K562 (cell line): Measurements from ENCODE around the gene ZFP57. TPM values are rescaled to one million over a fixed set of nuclear protein-coding genes. Genes with fewer than 3 reads are reported as not detected.

Source experiments
- ATAC-seq: fragments of 200-7000 bp; cut with Tn5 transposase; 3 replicates; pipeline ENCODE4 v1.9.1; 2020; ENCODE audit warnings: moderate library complexity
- BruUV-seq: library from RNA; stranded (reverse); fragments of 400-500 nt; replicated peaks from 2 replicates; lab custom pipeline; 2021; lab: Mats Ljungman, UMichigan
- CTCF ChIA-PET: fragments of 300-600 bp; formaldehyde crosslinking; extraction: SDS; loops from one replicate; lab custom pipeline; 2021; ENCODE audit warnings: low intra/inter-chr PET ratio; lab: Yijun Ruan, JAX
- POLR2A ChIA-PET: fragments of 300-600, 350-650 bp; sonication (Branson Sonifier 250); formaldehyde crosslinking; extraction: SDS; loops from one replicate; lab custom pipeline; 2021; ENCODE audit warnings: antibody characterized with exemption, inconsistent platforms; lab: Yijun Ruan, JAX
- DNase-seq, 4 experiments: peaks; one replicate each; pipeline versions ENCODE4 v3.0.0 to v3.0.0-alpha.2; 2011 to 2018; ENCODE audit warnings: low spot score in 3 of 4, mixed read lengths in 3 of 4; ENCODE audit errors: extremely low read depth in 1 of 4
- FAIRE-seq: peaks from 2 replicates; lab custom pipeline; 2011; peaks lifted over from hg19 to GRCh38; lab: Jason Lieb, UNC
- H2AFZ ChIP-seq: 2 replicates; pipeline ENCODE4 v1.6.0; 2011; ENCODE audit warnings: low read depth, low read length, control low read depth, inconsistent platforms
- H3K27ac ChIP-seq: fragments of 200-600 bp; 3 replicates; pipeline ENCODE4 v1.8.0; 2011; ENCODE audit warnings: low read depth, mild to moderate bottlenecking, control low read depth, inconsistent platforms, low read length, moderate library complexity, mixed read lengths; ENCODE audit errors: extremely low read depth
- H3K27me3 ChIP-seq, 2 experiments: fragments of 300-600 bp in 1 of 2; 2 replicates in 1 of 2; 3 replicates in 1 of 2; pipeline versions ENCODE4 v1.6.0 to v1.8.0; 2011; ENCODE audit warnings: inconsistent platforms in 2 of 2, low read length in 2 of 2, mild to moderate bottlenecking in 1 of 2, mixed read lengths in 1 of 2, moderate library complexity in 1 of 2; ENCODE audit not compliant: control insufficient read depth in 2 of 2, insufficient read depth in 2 of 2
- H3K36me3 ChIP-seq: fragments of 300-600 bp; 3 replicates; pipeline ENCODE4 v1.8.0; 2011; ENCODE audit warnings: mild to moderate bottlenecking, low read length, inconsistent platforms; ENCODE audit not compliant: control insufficient read depth, insufficient read depth
- H3K4me1 ChIP-seq, 2 experiments: fragments of 200-600 bp in 1 of 2; replicated peaks in 1 of 2; 2 replicates in 1 of 2; 3 replicates in 1 of 2; pipeline versions ENCODE4 v1.5.1 to v1.8.0; 2011; ENCODE audit warnings: inconsistent platforms in 2 of 2, low read length in 2 of 2, mild to moderate bottlenecking in 1 of 2, mixed read lengths in 1 of 2, moderate library complexity in 1 of 2; ENCODE audit not compliant: control insufficient read depth in 2 of 2, insufficient read depth in 2 of 2
- H3K4me2 ChIP-seq: 2 replicates; pipeline ENCODE4 v1.6.1; 2011; ENCODE audit warnings: low read length, control low read depth, inconsistent platforms, mixed read lengths; ENCODE audit not compliant: insufficient read depth
- H3K4me3 ChIP-seq: fragments of 200-600 bp; sonication (generic), shearing (Covaris generic); 2 replicates; pipeline ENCODE4 v1.5.1; 2016; ENCODE audit warnings: control low read depth, inconsistent platforms
- H3K79me2 ChIP-seq: fragments of 200-600 bp; 3 replicates; pipeline ENCODE4 v1.8.0; 2011; ENCODE audit warnings: low read length, inconsistent platforms; ENCODE audit not compliant: control insufficient read depth, insufficient read depth
- H3K9ac ChIP-seq, 2 experiments: 2 replicates each; pipeline versions ENCODE4 v1.6.0 to v1.6.1; 2011; ENCODE audit warnings: low read depth in 2 of 2, low read length in 2 of 2, control low read depth in 1 of 2, inconsistent platforms in 1 of 2, mild to moderate bottlenecking in 1 of 2, mixed read lengths in 1 of 2; ENCODE audit not compliant: insufficient read depth in 1 of 2
- H3K9me1 ChIP-seq: one replicate; pipeline ENCODE4 v1.6.0; 2011; ENCODE audit warnings: inconsistent platforms, mild to moderate bottlenecking, low read length, moderate library complexity; ENCODE audit not compliant: control insufficient read depth, insufficient read depth
- H3K9me3 ChIP-seq: replicated peaks from 2 replicates; pipeline ENCODE4 v1.5.1; 2011; ENCODE audit warnings: low read depth, low read length, inconsistent platforms; ENCODE audit not compliant: control insufficient read depth, insufficient read depth
- H4K20me1 ChIP-seq: replicated peaks from 2 replicates; pipeline ENCODE4 v1.6.1; 2011; ENCODE audit warnings: low read length, inconsistent platforms, mixed read lengths; ENCODE audit not compliant: control insufficient read depth, insufficient read depth
- ETV6 ChIP-seq, 3 experiments: fragments of 150-350 bp in 1 of 3; sonication (generic) in 1 of 3; formaldehyde crosslinking in 1 of 3; IDR thresholded peaks; 2 replicates each; pipeline versions ENCODE4 v1.6.1 to v1.8.0; 2014 to 2022; ENCODE audit warnings: borderline replicate concordance in 2 of 3, low read depth in 2 of 3, antibody characterized with exemption in 1 of 3, low read length in 1 of 3, mild to moderate bottlenecking in 1 of 3, missing genetic modification reagents in 1 of 3
- FOS ChIP-seq: IDR thresholded peaks from 3 replicates; pipeline ENCODE4 v1.6.1; 2011; ENCODE audit not compliant: insufficient read length; ENCODE audit errors: extremely low read depth
- JUN ChIP-seq, 2 experiments: sonication (generic) in 1 of 2; formaldehyde crosslinking in 1 of 2; IDR thresholded peaks; 2 replicates each; pipeline versions ENCODE4 v1.6.1 to v1.8.0; 2012 to 2022; ENCODE audit warnings: borderline replicate concordance in 2 of 2, mild to moderate bottlenecking in 2 of 2, improper control_type of control experiment in 1 of 2, low read depth in 1 of 2, low read length in 1 of 2, missing genetic modification reagents in 1 of 2
- NUFIP1 ChIP-seq: fragments of 450-650 bp; IDR thresholded peaks from 2 replicates; pipeline ENCODE4 v1.6.1; 2018; ENCODE audit not compliant: partially characterized antibody
- PPARD ChIP-seq: fragments of 250-450 bp; sonication (Bioruptor Pico); IDR thresholded peaks from 2 replicates; pipeline ENCODE4 v1.8.0; 2022; ENCODE audit warnings: inconsistent platforms, mild to moderate bottlenecking, moderate library complexity
- RHOXF2B ChIP-seq: fragments of 250-450 bp; sonication (Bioruptor Pico); conservative IDR thresholded peaks from 2 replicates; pipeline ENCODE4 v1.5.1; 2021
- STAG1 ChIP-seq: sonication (generic); formaldehyde crosslinking; IDR thresholded peaks from 2 replicates; pipeline ENCODE4 v1.5.0; 2020; ENCODE audit warnings: missing genetic modification reagents, borderline replicate concordance
- TFAM ChIP-seq: fragments of 250-450 bp; sonication (Bioruptor Pico); conservative IDR thresholded peaks from 2 replicates; pipeline ENCODE4 v1.5.0; 2021; ENCODE audit warnings: mild to moderate bottlenecking, moderate library complexity
- ZBTB8A ChIP-seq: fragments of 450-650 bp; IDR thresholded peaks from 2 replicates; pipeline ENCODE4 v1.6.1; 2018; ENCODE audit warnings: mild to moderate bottlenecking, moderate library complexity; ENCODE audit not compliant: partially characterized antibody
- WGBS: fragments of 100-300 bp; shearing (Covaris generic); methylation state at CpG from one replicate; pipeline ENCODE4 v1.1.6; 2016; ENCODE audit warnings: low coverage, mixed read lengths; ENCODE audit not compliant: insufficient coverage; ENCODE audit errors: missing lambda C conversion rate; 5-methylcytosine and 5-hydroxymethylcytosine counted together
- in situ Hi-C: fragments of 300-500 bp; cut with MboI; formaldehyde crosslinking; loops from 4 replicates; pipeline ENCODE4 v1.15.0; 2018; ENCODE audit warnings: inconsistent platforms, mixed read lengths
- intact Hi-C: fragments of 100-400 bp; cut with micrococcal nuclease; formaldehyde crosslinking; loops from 2 replicates; pipeline ENCODE4 v1.14.2; 2022
- polyA plus RNA-seq, 8 experiments: library from polyadenylated mRNA; depleted of rRNA in 4 of 8; stranded (reverse) in 5 of 8; unstranded in 3 of 8; fragments of >200 nt; fragmentation: Nextera tagmentation in 2 of 8; fragmentation: Illumina TruSeq in 1 of 8; extraction: Ambion mirVana in 2 of 8; extraction: Trizol in 1 of 8; gene quantifications; 2 replicates each; pipeline versions ENCODE4 v1.2.1 to v1.2.3, GENCODE V29; 2011 to 2014; ENCODE audit warnings: inconsistent platforms in 1 of 8, missing spikeins in 1 of 8
- total RNA-seq, 7 experiments: library from RNA; depleted of rRNA in 6 of 7; stranded (reverse); fragments of >200 nt in 6 of 7; fragmentation: Illumina TruSeq in 2 of 7; extraction: Trizol in 2 of 7; gene quantifications; 2 replicates each; pipeline versions ENCODE4 v1.2.1 to v1.2.3, GENCODE V29; 2011 to 2021; ENCODE audit warnings: low replicate concordance in 1 of 7

The ZFP57 gene
- total and polyA plus RNA-seq, 9 of the 15 experiments (the other 6 are each of a cell fraction or from before 2014, with no cell fraction given): 0.04 to 0.28 (median 0.13) TPM

GRCh38 chr6:29724937-29725869 lies 44.3 kb upstream of the ZFP57 start:
- Histone ChIP-seq H3K79me2 (no peaks in the 10 kb centered on the region), H3K4me1 (peaks cover 0 to 10% of the 10 kb centered on the region in 2 experiments; a peak in 2 of 5 replicates), H3K4me2 (no peak overlapping the region), H3K9ac (no peak overlapping the region), H3K4me3 (no peak overlapping the region), H2AFZ (no peak overlapping the region), H3K27me3 (peaks cover 4 to 34% of the 10 kb centered on the region in 2 experiments; a peak in 2 of 5 replicates), H3K9me3 (no peaks in the 10 kb centered on the region), H3K36me3 (no peaks in the 10 kb centered on the region), H4K20me1 (no peaks in the 10 kb centered on the region), H3K9me1 (no peaks in the 10 kb centered on the region), H3K27ac (no peak overlapping the region)
- BruUV-seq: no TSS peak
- POLR2A ChIA-PET: interaction anchor here (1.1 to 1.5 kb wide), 2 partner anchors 11 to 17 kb away, joined by 3 to 4 read pairs; no protein-coding TSS in a partner anchor
- DNase-seq: no peak
- no peak for ATAC-seq
- WGBS: under 1% methylated on average over 11 of the region's 11 CpGs
- CTCF ChIA-PET: no interaction called here
- in situ Hi-C loops (loop anchor here (25.0 kb wide), 1 partner anchor 112 kb away; the partner anchor contains the start of gene HLA-G), intact Hi-C loops (no loop called here)
- TF ChIP-seq TFAM (CRISPR knock-in tag) (no peak), PPARD (CRISPR knock-in tag) (no peak), JUN (IDR thresholded peaks at IDR 0.05; ENCODE audit: borderline replicate concordance, low read depth, low read length) (no peak), JUN (CRISPR knock-in tag; IDR thresholded peaks at IDR 0.05; ENCODE audit: borderline replicate concordance) (no peak), ETV6 (IDR thresholded peaks at IDR 0.05; ENCODE audit: borderline replicate concordance in 1 of 2, low read depth in 2 of 2, low read length in 1 of 2) (no peak), ETV6 (CRISPR knock-in tag; IDR thresholded peaks at IDR 0.05; ENCODE audit: borderline replicate concordance) (no peak), RHOXF2B (CRISPR knock-in tag) (no peak), ZBTB8A (no peak), FOS (no peak), STAG1 (CRISPR knock-in tag) (no peak), NUFIP1 (no peak)
- no peak for FAIRE-seq
